HepG2 (cell line): ENCODE measurements around the gene SHQ1. TPM values are rescaled to one million over a fixed set of nuclear protein-coding genes. Genes with fewer than 3 reads are reported as not detected.

ENCODE experiments used
- ATAC-seq: fragments of 200-7000 bp; cut with Tn5 transposase; 3 replicates; pipeline ENCODE4 v1.9.1; 2020; ENCODE audit warnings: mild to moderate bottlenecking, moderate library complexity
- BruUV-seq: library from RNA; stranded (reverse); fragments of 400-500 nt; replicated peaks from 2 replicates; lab custom pipeline; 2021; lab: Mats Ljungman, UMichigan
- CTCF ChIA-PET: fragments of 300-600 bp; formaldehyde crosslinking; extraction: SDS; loops from one replicate; lab custom pipeline; 2021; ENCODE audit warnings: low total read pairs, inconsistent platforms, low intra/inter-chr PET ratio; lab: Yijun Ruan, JAX
- POLR2A ChIA-PET: fragments of 350-600 bp; sonication (Branson Sonifier 250); formaldehyde crosslinking; loops from one replicate; lab custom pipeline; 2020; ENCODE audit warnings: antibody characterized with exemption, inconsistent platforms; lab: Yijun Ruan, JAX
- DNase-seq: peaks from one replicate; pipeline ENCODE4 v3.0.0-alpha.2; 2015; ENCODE audit warnings: low spot score
- FAIRE-seq: peaks from 3 replicates; lab custom pipeline; 2011; peaks lifted over from hg19 to GRCh38; lab: Jason Lieb, UNC
- H2AFZ ChIP-seq: one replicate; pipeline ENCODE4 v1.6.1; 2011; ENCODE audit warnings: low read length, inconsistent platforms
- H3K27ac ChIP-seq: fragments of 300-600 bp; 3 replicates; pipeline ENCODE4 v1.8.0; 2011; ENCODE audit warnings: mixed run types, mild to moderate bottlenecking, mixed read lengths, low read length, inconsistent platforms; ENCODE audit not compliant: insufficient read depth; ENCODE audit errors: extremely low read length
- H3K27me3 ChIP-seq, 2 experiments: fragments of 200-600 bp in 1 of 2; 2 replicates in 1 of 2; 3 replicates in 1 of 2; pipeline versions ENCODE4 v1.6.0 to v1.8.0; 2011; ENCODE audit warnings: low read length in 2 of 2, mild to moderate bottlenecking in 2 of 2, moderate library complexity in 2 of 2, inconsistent platforms in 1 of 2; ENCODE audit not compliant: insufficient read depth in 2 of 2, control insufficient read depth in 1 of 2
- H3K36me3 ChIP-seq, 2 experiments: fragments of 200-600 bp in 1 of 2; replicated peaks in 1 of 2; 2 replicates in 1 of 2; 3 replicates in 1 of 2; pipeline versions ENCODE4 v1.5.1 to v1.8.0; 2011; ENCODE audit warnings: low read length in 2 of 2, inconsistent platforms in 1 of 2; ENCODE audit not compliant: insufficient read depth in 2 of 2, control insufficient read depth in 1 of 2
- H3K4me1 ChIP-seq: 2 replicates; pipeline ENCODE4 v1.5.1; 2012; ENCODE audit warnings: low read length, inconsistent platforms; ENCODE audit not compliant: insufficient read depth
- H3K4me2 ChIP-seq: 2 replicates; pipeline ENCODE4 v1.6.0; 2011; ENCODE audit warnings: low read depth, low read length, inconsistent platforms
- H3K4me3 ChIP-seq, 3 experiments: fragments of 200-600 bp in 1 of 3; sonication (generic), shearing (Covaris generic) in 1 of 3; replicated peaks in 1 of 3; 2 replicates each; pipeline ENCODE4 v1.5.1; 2011 to 2016; ENCODE audit warnings: low read length in 3 of 3, inconsistent platforms in 2 of 3, low read depth in 2 of 3, mild to moderate bottlenecking in 2 of 3, control low read depth in 1 of 3, mixed read lengths in 1 of 3; ENCODE audit not compliant: insufficient read depth in 1 of 3
- H3K79me2 ChIP-seq: one replicate; pipeline ENCODE4 v1.6.1; 2011; ENCODE audit warnings: low read length, inconsistent platforms; ENCODE audit not compliant: insufficient read depth
- H3K9ac ChIP-seq: 2 replicates; pipeline ENCODE4 v1.6.0; 2011; ENCODE audit warnings: mild to moderate bottlenecking, low read depth, low read length, inconsistent platforms; ENCODE audit not compliant: insufficient read depth
- H3K9me3 ChIP-seq: 2 replicates; pipeline ENCODE4 v1.5.1; 2012; ENCODE audit warnings: mild to moderate bottlenecking, low read length
- H4K20me1 ChIP-seq: 2 replicates; pipeline ENCODE4 v1.6.0; 2011; ENCODE audit warnings: inconsistent platforms, mild to moderate bottlenecking, low read length, moderate library complexity; ENCODE audit not compliant: insufficient read depth
- BORCS8-MEF2B ChIP-seq: sonication (generic); formaldehyde crosslinking; IDR thresholded peaks from 2 replicates; pipeline ENCODE4 v1.8.0; 2022; ENCODE audit warnings: mild to moderate bottlenecking, missing genetic modification reagents
- CAMTA2 ChIP-seq: sonication (generic); formaldehyde crosslinking; IDR thresholded peaks from 2 replicates; pipeline ENCODE4 v1.4.0; 2020; ENCODE audit warnings: mild to moderate bottlenecking, missing genetic modification reagents, borderline replicate concordance
- FOXK2 ChIP-seq: fragments of 450-650 bp; IDR thresholded peaks from 2 replicates; pipeline ENCODE4 v1.6.1; 2016
- GPN1 ChIP-seq: sonication (generic); formaldehyde crosslinking; IDR thresholded peaks from 2 replicates; pipeline ENCODE4 v1.5.1; 2020; ENCODE audit warnings: missing genetic modification reagents, borderline replicate concordance
- MTA1 ChIP-seq: sonication (generic); formaldehyde crosslinking; IDR thresholded peaks from 2 replicates; pipeline ENCODE4 v1.4.0; 2020; ENCODE audit warnings: missing genetic modification reagents, mild to moderate bottlenecking, borderline replicate concordance
- POLR2AphosphoS2 ChIP-seq: IDR thresholded peaks from 2 replicates; pipeline ENCODE4 v1.6.1; 2011; ENCODE audit warnings: low read depth, low read length, improper control_type of control experiment
- RBM39 ChIP-seq: fragments of 200-400 bp; formaldehyde crosslinking; IDR thresholded peaks from one replicate; pipeline ENCODE4 v1.6.1; 2018; ENCODE audit warnings: antibody characterized with exemption, mild to moderate bottlenecking, low read depth, low read length; ENCODE audit not compliant: poor library complexity, severe bottlenecking
- SMC3 ChIP-seq: IDR thresholded peaks from 2 replicates; pipeline ENCODE4 v1.6.1; 2011; ENCODE audit warnings: low read length, improper control_type of control experiment
- TCF7L2 ChIP-seq: IDR thresholded peaks from 2 replicates; pipeline ENCODE4 v1.6.1; 2011; ENCODE audit warnings: mild to moderate bottlenecking, low read depth, low read length, moderate library complexity
- WGBS: methylation state at CpG from one replicate; pipeline ENCODE4 v1.1.6; 2017; ENCODE audit warnings: low lambda C conversion rate; 5-methylcytosine and 5-hydroxymethylcytosine counted together
- in situ Hi-C: cut with HindIII; loops from 2 replicates; pipeline ENCODE4 v1.10.0; 2017; ENCODE audit warnings: low pct_unique_long_range_greater_than_20kb; ENCODE audit not compliant: extremely low pct_ligation_motif_present
- intact Hi-C: fragments of 100-400 bp; cut with micrococcal nuclease; formaldehyde crosslinking; loops from one replicate; pipeline ENCODE4 v1.10.0; 2022; ENCODE audit not compliant: unreplicated experiment
- polyA plus RNA-seq, 8 experiments: library from polyadenylated mRNA; depleted of rRNA in 3 of 8; stranded (reverse) in 7 of 8; unstranded in 1 of 8; fragments of >200 nt; fragmentation: Illumina TruSeq in 4 of 8; extraction: Trizol in 4 of 8; gene quantifications; 2 replicates each; pipeline versions ENCODE4 v1.2.1 to v1.2.3, GENCODE V29; 2011 to 2016; ENCODE audit warnings: low read depth in 4 of 8, missing spikeins in 1 of 8, mixed read lengths in 1 of 8; ENCODE audit not compliant: insufficient read depth in 1 of 8
- total RNA-seq, 5 experiments: library from RNA; depleted of rRNA; stranded (reverse); fragments of >200 nt; fragmentation: Illumina TruSeq; extraction: Trizol; gene quantifications; 2 replicates each; pipeline ENCODE4 v1.2.3, GENCODE V29; 2016; ENCODE audit warnings: low read depth in 1 of 5
- TF ChIP-seq, protein P1 (sequence below): IDR thresholded peaks from 2 replicates; pipeline ENCODE4 v1.6.1; 2016; ENCODE audit warnings: low read depth, missing genetic modification reagents, missing compliant biosample characterization
- TF ChIP-seq, protein P2 (sequence below): sonication (generic); formaldehyde crosslinking; IDR thresholded peaks from 2 replicates; pipeline ENCODE4 v1.5.0; 2020; ENCODE audit warnings: mild to moderate bottlenecking, missing genetic modification reagents, borderline replicate concordance

Gene SHQ1
- total and polyA plus RNA-seq, 2 of the 13 experiments (the other 11 are each of a cell fraction or from before 2014, with no cell fraction given): 5.5 to 20.3 TPM

DNA sequence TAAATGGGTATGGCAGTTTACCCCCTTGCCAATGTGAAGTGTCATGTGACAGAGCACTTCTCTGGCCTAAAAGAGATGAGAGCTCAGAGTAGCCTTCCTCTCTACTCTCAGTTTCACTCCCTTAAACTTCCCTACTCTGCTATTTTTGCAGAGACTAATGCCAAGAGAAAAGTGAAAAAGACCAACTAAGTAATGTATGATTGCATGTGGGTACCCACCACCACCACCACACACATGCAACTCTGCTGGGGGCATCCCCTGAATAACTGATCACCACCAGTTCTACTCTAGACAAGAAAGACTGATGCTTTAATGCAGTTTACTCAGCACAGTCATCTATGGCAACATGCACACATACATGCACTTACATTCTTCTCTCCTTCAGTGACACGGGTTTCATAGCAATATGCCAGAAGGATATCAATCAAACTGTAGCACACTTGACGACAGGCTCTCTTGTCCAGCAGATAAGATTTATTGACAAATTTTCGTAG, 31.3 kb downstream of the SHQ1 start:
- ChIA-PET CTCF (no interaction called here), POLR2A (no interaction called here)
- FAIRE-seq (no peak), ATAC-seq (no peak), DNase-seq (no peak)
- BruUV-seq: no TSS peak
- Histone ChIP-seq H3K36me3 (peaks cover 3 to 18% of the 10 kb centered on the region in 2 experiments; a peak in 3 of 5 replicates), H3K79me2 (no peaks in the 10 kb centered on the region), H3K9ac (no peak overlapping the region), H3K27me3 (no peaks in the 10 kb centered on the region), H4K20me1 (no peaks in the 10 kb centered on the region), H2AFZ (no peak overlapping the region), H3K27ac (no peak overlapping the region), H3K9me3 (no peaks in the 10 kb centered on the region), H3K4me3 (no peak overlapping the region), H3K4me1 (peaks cover 12% of the 10 kb centered on the region), H3K4me2 (no peak overlapping the region)
- intact Hi-C loops (loop anchor here (5.0 kb wide), 1 partner anchor 665 kb away; no protein-coding TSS in a partner anchor), in situ Hi-C loops (loop anchor here (5.0 to 25.0 kb wide), 3 partner anchors 150 to 1105 kb away; no protein-coding TSS in a partner anchor)
- no peak for TF ChIP-seq POLR2AphosphoS2
- no peak for TF ChIP-seq MTA1
- no peak for TF ChIP-seq TCF7L2
- no peak for TF ChIP-seq RBM39
- whole genome bisulfite sequencing: 97% methylated on average over 3 of the region's 3 CpGs

DNA sequence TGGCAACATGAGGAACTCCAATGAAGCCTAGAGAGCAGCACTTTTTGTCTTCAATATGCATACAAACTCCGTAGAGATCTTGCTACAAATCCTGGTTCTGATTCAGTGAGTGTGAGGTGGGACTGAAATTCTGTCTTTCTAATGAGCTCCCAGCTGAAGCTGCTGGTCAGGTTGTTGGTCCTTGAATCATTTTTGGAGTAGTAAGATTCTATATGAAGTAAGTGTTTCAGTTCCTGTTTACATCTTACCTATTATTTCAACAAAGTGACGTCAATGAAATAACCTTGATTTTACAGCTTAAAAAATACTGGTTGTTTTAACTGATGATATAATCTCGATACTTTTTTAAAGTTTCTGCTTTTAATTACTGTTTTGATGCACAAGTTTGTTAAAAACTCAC, 33.9 kb downstream of the SHQ1 start:
- POLR2A ChIA-PET: no interaction called here
- TF ChIP-seq FOXK2 (no peak), CAMTA2 (CRISPR knock-in tag) (no peak), GPN1 (CRISPR knock-in tag) (no peak), BORCS8-MEF2B (CRISPR knock-in tag) (no peak), SMC3 (no peak)
- TF ChIP-seq, protein P1, sequence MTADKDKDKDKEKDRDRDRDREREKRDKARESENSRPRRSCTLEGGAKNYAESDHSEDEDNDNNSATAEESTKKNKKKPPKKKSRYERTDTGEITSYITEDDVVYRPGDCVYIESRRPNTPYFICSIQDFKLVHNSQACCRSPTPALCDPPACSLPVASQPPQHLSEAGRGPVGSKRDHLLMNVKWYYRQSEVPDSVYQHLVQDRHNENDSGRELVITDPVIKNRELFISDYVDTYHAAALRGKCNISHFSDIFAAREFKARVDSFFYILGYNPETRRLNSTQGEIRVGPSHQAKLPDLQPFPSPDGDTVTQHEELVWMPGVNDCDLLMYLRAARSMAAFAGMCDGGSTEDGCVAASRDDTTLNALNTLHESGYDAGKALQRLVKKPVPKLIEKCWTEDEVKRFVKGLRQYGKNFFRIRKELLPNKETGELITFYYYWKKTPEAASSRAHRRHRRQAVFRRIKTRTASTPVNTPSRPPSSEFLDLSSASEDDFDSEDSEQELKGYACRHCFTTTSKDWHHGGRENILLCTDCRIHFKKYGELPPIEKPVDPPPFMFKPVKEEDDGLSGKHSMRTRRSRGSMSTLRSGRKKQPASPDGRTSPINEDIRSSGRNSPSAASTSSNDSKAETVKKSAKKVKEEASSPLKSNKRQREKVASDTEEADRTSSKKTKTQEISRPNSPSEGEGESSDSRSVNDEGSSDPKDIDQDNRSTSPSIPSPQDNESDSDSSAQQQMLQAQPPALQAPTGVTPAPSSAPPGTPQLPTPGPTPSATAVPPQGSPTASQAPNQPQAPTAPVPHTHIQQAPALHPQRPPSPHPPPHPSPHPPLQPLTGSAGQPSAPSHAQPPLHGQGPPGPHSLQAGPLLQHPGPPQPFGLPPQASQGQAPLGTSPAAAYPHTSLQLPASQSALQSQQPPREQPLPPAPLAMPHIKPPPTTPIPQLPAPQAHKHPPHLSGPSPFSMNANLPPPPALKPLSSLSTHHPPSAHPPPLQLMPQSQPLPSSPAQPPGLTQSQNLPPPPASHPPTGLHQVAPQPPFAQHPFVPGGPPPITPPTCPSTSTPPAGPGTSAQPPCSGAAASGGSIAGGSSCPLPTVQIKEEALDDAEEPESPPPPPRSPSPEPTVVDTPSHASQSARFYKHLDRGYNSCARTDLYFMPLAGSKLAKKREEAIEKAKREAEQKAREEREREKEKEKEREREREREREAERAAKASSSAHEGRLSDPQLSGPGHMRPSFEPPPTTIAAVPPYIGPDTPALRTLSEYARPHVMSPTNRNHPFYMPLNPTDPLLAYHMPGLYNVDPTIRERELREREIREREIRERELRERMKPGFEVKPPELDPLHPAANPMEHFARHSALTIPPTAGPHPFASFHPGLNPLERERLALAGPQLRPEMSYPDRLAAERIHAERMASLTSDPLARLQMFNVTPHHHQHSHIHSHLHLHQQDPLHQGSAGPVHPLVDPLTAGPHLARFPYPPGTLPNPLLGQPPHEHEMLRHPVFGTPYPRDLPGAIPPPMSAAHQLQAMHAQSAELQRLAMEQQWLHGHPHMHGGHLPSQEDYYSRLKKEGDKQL (CRISPR knock-in tag): no peak
- TF ChIP-seq, protein P2, sequence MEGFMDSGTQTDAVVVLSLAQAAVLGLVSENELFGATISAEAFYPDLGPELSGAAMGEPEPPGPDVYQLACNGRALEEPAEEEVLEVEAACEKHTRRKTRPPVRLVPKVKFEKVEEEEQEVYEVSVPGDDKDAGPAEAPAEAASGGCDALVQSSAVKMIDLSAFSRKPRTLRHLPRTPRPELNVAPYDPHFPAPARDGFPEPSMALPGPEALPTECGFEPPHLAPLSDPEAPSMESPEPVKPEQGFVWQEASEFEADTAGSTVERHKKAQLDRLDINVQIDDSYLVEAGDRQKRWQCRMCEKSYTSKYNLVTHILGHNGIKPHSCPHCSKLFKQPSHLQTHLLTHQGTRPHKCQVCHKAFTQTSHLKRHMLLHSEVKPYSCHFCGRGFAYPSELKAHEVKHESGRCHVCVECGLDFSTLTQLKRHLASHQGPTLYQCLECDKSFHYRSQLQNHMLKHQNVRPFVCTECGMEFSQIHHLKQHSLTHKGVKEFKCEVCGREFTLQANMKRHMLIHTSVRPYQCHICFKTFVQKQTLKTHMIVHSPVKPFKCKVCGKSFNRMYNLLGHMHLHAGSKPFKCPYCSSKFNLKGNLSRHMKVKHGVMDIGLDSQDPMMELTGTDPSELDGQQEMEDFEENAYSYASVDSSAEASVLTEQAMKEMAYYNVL (CRISPR knock-in tag): no peak

More for the DNA sequence above, 33.9 kb downstream of the SHQ1 start:
- FAIRE-seq: no peak
- Histone ChIP-seq H3K79me2 (no peaks in the 10 kb centered on the region), H3K9me3 (no peaks in the 10 kb centered on the region), H3K9ac (no peak overlapping the region), H3K27ac (no peak overlapping the region), H2AFZ (no peak overlapping the region), H3K36me3 (peaks cover 3 to 9% of the 10 kb centered on the region in 2 experiments; a peak in 3 of 5 replicates), H3K4me2 (no peak overlapping the region), H3K4me3 (no peak overlapping the region), H3K27me3 (no peaks in the 10 kb centered on the region), H3K4me1 (no peaks in the 10 kb centered on the region), H4K20me1 (no peaks in the 10 kb centered on the region)
- ATAC-seq: no peak
- intact Hi-C loops (no loop called here), in situ Hi-C loops (loop anchor here (25.0 kb wide), 2 partner anchors 852 to 1102 kb away; no protein-coding TSS in a partner anchor)
- BruUV-seq: no TSS peak
- 94% methylated on average over 3 of the region's 3 CpGs for WGBS
- CTCF ChIA-PET: no interaction called here
- no peak for DNase-seq
